Smooth muscle cell (in vitro differentiated cells): Measurements from ENCODE around the gene C9orf40. TPM values are rescaled to one million over a fixed set of nuclear protein-coding genes. Genes with fewer than 3 reads are reported as not detected.

Source experiments
- DNase-seq: peaks from one replicate; lab custom pipeline; 2025; ENCODE audit not compliant: unreplicated experiment; lab: John Stamatoyannopoulos, UW
- H2AFZ ChIP-seq: fragments of 200-600 bp; sonication (generic); 2 replicates; pipeline ENCODE4 v1.6.0; 2016; ENCODE audit warnings: antibody characterized with exemption, low read depth, mild to moderate bottlenecking
- H3F3A ChIP-seq: fragments of 200-600 bp; sonication (generic); 2 replicates; pipeline ENCODE4 v1.6.0; 2017; ENCODE audit warnings: antibody characterized with exemption, low read depth
- H3K27ac ChIP-seq: fragments of 200-600 bp; sonication (generic); 2 replicates; pipeline ENCODE4 v1.5.1; 2016; ENCODE audit warnings: low read depth, mild to moderate bottlenecking
- H3K27me3 ChIP-seq: fragments of 200-600 bp; sonication (generic); 2 replicates; pipeline ENCODE4 v1.6.1; 2016; ENCODE audit warnings: low read depth, mild to moderate bottlenecking
- H3K36me3 ChIP-seq: fragments of 200-600 bp; sonication (generic); 2 replicates; pipeline ENCODE4 v1.5.1; 2016; ENCODE audit warnings: low read depth
- H3K4me1 ChIP-seq: fragments of 200-600 bp; sonication (generic); 2 replicates; pipeline ENCODE4 v1.5.1; 2016; ENCODE audit warnings: low read depth
- H3K4me2 ChIP-seq: fragments of 200-600 bp; sonication (generic); 2 replicates; pipeline ENCODE4 v1.6.0; 2016; ENCODE audit warnings: mild to moderate bottlenecking
- H3K4me3 ChIP-seq: fragments of 200-600 bp; sonication (generic); 2 replicates; pipeline ENCODE4 v1.5.1; 2016; ENCODE audit warnings: mild to moderate bottlenecking
- H3K79me2 ChIP-seq: fragments of 200-600 bp; sonication (generic); 2 replicates; pipeline ENCODE4 v1.6.0; 2016; ENCODE audit warnings: low read depth, mild to moderate bottlenecking
- H3K9ac ChIP-seq: fragments of 200-600 bp; sonication (generic); 2 replicates; pipeline ENCODE4 v1.6.0; 2016; ENCODE audit warnings: low read depth
- H3K9me3 ChIP-seq: fragments of 200-600 bp; sonication (generic); replicated peaks from 2 replicates; pipeline ENCODE4 v1.5.1; 2016; ENCODE audit warnings: low read depth
- H4K20me1 ChIP-seq: fragments of 200-600 bp; sonication (generic); 2 replicates; pipeline ENCODE4 v1.6.0; 2016; ENCODE audit warnings: low read depth
- CTCF ChIP-seq: fragments of 200-600 bp; sonication (generic); IDR thresholded peaks from 2 replicates; pipeline ENCODE4 v1.5.1; 2017; ENCODE audit warnings: borderline replicate concordance, mild to moderate bottlenecking, antibody characterized with exemption; ENCODE audit not compliant: insufficient read depth, poor library complexity, severe bottlenecking
- WGBS: methylation state at CpG from one replicate; pipeline ENCODE4 v1.1.7; 2016; ENCODE audit warnings: low lambda C conversion rate; 5-methylcytosine and 5-hydroxymethylcytosine counted together
- polyA plus RNA-seq: library from polyadenylated mRNA; unstranded; fragments of >200 nt; fragmentation: Nextera tagmentation; extraction: Ambion mirVana; gene quantifications from 2 replicates; pipeline ENCODE4 v1.2.1, GENCODE V29; 2016
- total RNA-seq: library from RNA; depleted of rRNA; stranded (reverse); fragments of >200 nt; gene quantifications from 2 replicates; pipeline ENCODE4 v1.2.3, GENCODE V29; 2014

C9orf40 gene
- total and polyA plus RNA-seq, 2 experiments from 2014 or later: 8.0 to 12.1 TPM

GRCh38 chr9:74935008-74935407 lies 17.7 kb downstream of the C9orf40 start:
- Histone ChIP-seq H3K27me3 (no peaks in the 10 kb centered on the region), H3K9ac (no peak overlapping the region), H3K9me3 (no peaks in the 10 kb centered on the region), H3K79me2 (no peaks in the 10 kb centered on the region), H3K27ac (no peak overlapping the region), H4K20me1 (no peaks in the 10 kb centered on the region), H3K36me3 (no peaks in the 10 kb centered on the region), H3K4me1 (no peaks in the 10 kb centered on the region), H3F3A (no peaks in the 10 kb centered on the region), H3K4me3 (no peak overlapping the region), H3K4me2 (no peak overlapping the region), H2AFZ (no peak overlapping the region)
- DNase-seq: no peak
- 86% methylated on average over 8 of the region's 8 CpGs for WGBS
- TF ChIP-seq CTCF: no peak

DNA sequence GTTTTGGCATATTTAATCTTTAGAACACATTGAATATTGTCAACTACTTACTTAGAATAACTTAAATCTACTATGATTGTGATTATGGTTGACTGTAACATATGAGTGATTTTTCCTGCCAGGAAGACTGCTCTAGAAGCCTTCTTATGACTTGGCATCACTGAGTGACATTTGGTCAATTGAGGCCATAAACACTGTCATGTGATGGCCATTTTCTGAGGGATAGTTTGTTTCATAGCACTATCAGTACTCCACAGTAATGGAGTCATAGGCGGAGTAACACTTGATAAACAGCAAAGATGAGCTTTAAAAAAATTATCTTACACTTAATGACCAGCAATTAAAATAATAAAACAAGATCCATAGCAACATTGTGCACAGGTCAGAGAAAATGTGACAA lies 31.0 kb downstream of the C9orf40 start:
- Histone ChIP-seq H3K4me3 (no peak overlapping the region), H3K27ac (no peak overlapping the region), H3K27me3 (no peaks in the 10 kb centered on the region), H2AFZ (no peak overlapping the region), H3F3A (no peaks in the 10 kb centered on the region), H3K4me1 (no peaks in the 10 kb centered on the region), H3K9me3 (no peaks in the 10 kb centered on the region), H4K20me1 (no peaks in the 10 kb centered on the region), H3K9ac (no peak overlapping the region), H3K36me3 (no peaks in the 10 kb centered on the region), H3K79me2 (no peaks in the 10 kb centered on the region), H3K4me2 (no peak overlapping the region)
- no peak for DNase-seq
- no peak for TF ChIP-seq CTCF
- WGBS: 100% methylated on average over 1 of the region's 1 CpG

- Histone ChIP-seq H3K27me3 (no peaks in the 10 kb centered on the region), H3K4me1 (no peaks in the 10 kb centered on the region), H3K4me3 (no peak overlapping the region), H3F3A (no peaks in the 10 kb centered on the region), H3K4me2 (no peak overlapping the region), H3K27ac (no peak overlapping the region), H4K20me1 (no peaks in the 10 kb centered on the region), H3K79me2 (no peaks in the 10 kb centered on the region), H3K9me3 (no peaks in the 10 kb centered on the region), H2AFZ (no peak overlapping the region), H3K36me3 (no peaks in the 10 kb centered on the region), H3K9ac (no peak overlapping the region)
- TF ChIP-seq CTCF: no peak
- DNase-seq: no peak
- 84% methylated on average over 3 of the region's 3 CpGs for WGBS
Measured at GRCh38 chr9:74920944-74921626, 31.6 kb downstream of the C9orf40 start.

DNA sequence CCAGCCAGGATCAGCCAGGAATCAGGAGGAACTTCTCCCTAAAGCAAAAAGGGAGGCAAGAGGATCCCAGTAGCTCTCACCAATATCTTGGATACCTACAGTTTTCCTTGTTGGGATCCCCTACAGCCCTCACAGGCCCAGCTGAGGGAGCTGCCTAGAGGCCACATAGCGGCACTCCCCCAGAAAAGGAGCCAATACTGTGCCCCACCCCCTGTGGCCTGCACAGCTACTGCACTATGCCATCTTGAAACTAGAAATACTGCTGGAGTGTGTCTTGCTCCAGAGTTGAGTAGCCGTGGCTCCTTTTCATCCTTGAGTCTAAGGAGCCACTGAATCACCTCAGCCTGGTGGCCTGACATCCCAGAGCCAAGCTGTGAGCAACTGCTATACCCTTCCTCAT lies 42.7 kb downstream of the C9orf40 start:
- Histone ChIP-seq H4K20me1 (no peaks in the 10 kb centered on the region), H3K4me1 (no peaks in the 10 kb centered on the region), H3K4me3 (no peak overlapping the region), H2AFZ (no peak overlapping the region), H3K9me3 (no peaks in the 10 kb centered on the region), H3K79me2 (no peaks in the 10 kb centered on the region), H3K27ac (no peak overlapping the region), H3K4me2 (no peak overlapping the region), H3K27me3 (no peaks in the 10 kb centered on the region), H3K36me3 (no peaks in the 10 kb centered on the region), H3K9ac (no peak overlapping the region), H3F3A (no peaks in the 10 kb centered on the region)
- 94% methylated on average over 2 of the region's 2 CpGs for WGBS
- DNase-seq: no peak
- no peak for TF ChIP-seq CTCF
